Osteoblast (primary cell): Measurements from ENCODE around the gene SLK. TPM values are rescaled to one million over a fixed set of nuclear protein-coding genes. Genes with fewer than 3 reads are reported as not detected.

ENCODE experiments used
- DNase-seq: peaks from one replicate; pipeline ENCODE4 v3.0.0; 2011; ENCODE audit warnings: low spot score, mixed read lengths; ENCODE audit not compliant: insufficient read length; ENCODE audit errors: missing footprints
- H2AFZ ChIP-seq: 2 replicates; pipeline ENCODE4 v1.6.0; 2011; ENCODE audit warnings: mild to moderate bottlenecking, low read length
- H3K27ac ChIP-seq: 2 replicates; pipeline ENCODE4 v1.5.1; 2011; ENCODE audit warnings: mild to moderate bottlenecking, low read depth, low read length, moderate library complexity
- H3K27me3 ChIP-seq: 2 replicates; pipeline ENCODE4 v1.6.0; 2012; ENCODE audit warnings: mild to moderate bottlenecking, control low read depth, inconsistent platforms, low read length, moderate library complexity; ENCODE audit not compliant: insufficient read depth
- H3K36me3 ChIP-seq: 2 replicates; pipeline ENCODE4 v1.5.1; 2011; ENCODE audit warnings: mild to moderate bottlenecking, low read length, control low read depth, moderate library complexity; ENCODE audit not compliant: insufficient read depth
- H3K4me1 ChIP-seq: 2 replicates; pipeline ENCODE4 v1.5.1; 2011; ENCODE audit warnings: mild to moderate bottlenecking, low read length, control low read depth, moderate library complexity; ENCODE audit not compliant: insufficient read depth
- H3K4me2 ChIP-seq: 2 replicates; pipeline ENCODE4 v1.6.0; 2011; ENCODE audit warnings: mild to moderate bottlenecking, low read length; ENCODE audit not compliant: insufficient read depth
- H3K4me3 ChIP-seq: fragments of 200-600 bp; sonication (generic); 3 replicates; pipeline ENCODE4 v1.5.1; 2012; ENCODE audit warnings: mild to moderate bottlenecking, low read length, inconsistent platforms; ENCODE audit not compliant: insufficient read depth
- H3K79me2 ChIP-seq: 2 replicates; pipeline ENCODE4 v1.6.0; 2012; ENCODE audit warnings: mild to moderate bottlenecking, low read length, control low read depth, inconsistent platforms; ENCODE audit not compliant: insufficient read depth
- H3K9me3 ChIP-seq: 2 replicates; pipeline ENCODE4 v1.5.1; 2011; ENCODE audit warnings: low read depth, low read length, control low read depth
- H4K20me1 ChIP-seq: 2 replicates; pipeline ENCODE4 v1.6.0; 2012; ENCODE audit warnings: mild to moderate bottlenecking, low read length, control low read depth; ENCODE audit not compliant: insufficient read depth
- total RNA-seq: library from RNA; depleted of rRNA; stranded (reverse); fragments of >200 nt; gene quantifications from 2 replicates; pipeline ENCODE4 v1.2.3, GENCODE V29; 2012
- TF ChIP-seq, protein P1 (sequence below): IDR thresholded peaks from 2 replicates; pipeline ENCODE4 v1.5.1; 2011; ENCODE audit warnings: mild to moderate bottlenecking, low read depth, low read length, moderate library complexity; ENCODE audit errors: extremely low read depth

Gene SLK
- total RNA-seq, 1 donor: 48.1 TPM

DNA sequence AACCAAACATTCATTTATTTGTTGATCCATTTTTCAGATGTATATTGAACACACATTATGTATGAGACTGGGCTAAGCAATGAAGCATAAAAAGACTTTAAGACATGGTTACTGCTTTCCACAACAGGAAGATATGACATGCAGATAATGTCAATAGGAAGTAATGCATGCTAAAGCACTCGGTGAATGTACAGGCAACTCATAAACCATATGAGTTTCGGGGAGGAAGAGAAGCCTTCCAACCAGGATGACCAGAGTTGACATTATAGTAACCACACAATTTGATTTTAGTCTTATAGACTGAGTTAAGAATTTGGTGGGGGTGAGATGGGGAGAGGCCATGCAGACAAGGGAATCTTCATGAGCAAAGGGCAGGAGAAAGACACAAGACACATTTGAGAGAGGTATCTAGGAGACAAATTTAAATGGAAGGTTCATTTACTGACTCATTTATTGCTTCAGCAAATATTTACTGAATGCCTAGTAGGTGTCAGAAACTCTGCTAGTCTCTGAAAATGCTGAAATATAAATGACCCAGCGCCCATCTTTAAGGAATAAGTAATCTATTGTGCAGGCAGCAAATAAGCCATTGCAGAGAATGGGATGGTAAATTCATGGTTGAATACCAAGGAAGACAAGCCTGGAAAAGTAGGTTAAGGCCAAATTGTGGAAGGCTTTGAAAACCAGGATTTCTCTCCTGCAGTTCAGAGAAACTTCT, 19.0 kb upstream of the SLK start:
- Histone ChIP-seq H3K36me3 (no peaks in the 10 kb centered on the region), H2AFZ (no peak overlapping the region), H3K4me2 (no peak overlapping the region), H3K79me2 (no peaks in the 10 kb centered on the region), H3K4me1 (no peaks in the 10 kb centered on the region), H3K9me3 (no peaks in the 10 kb centered on the region), H3K4me3 (no peak overlapping the region), H4K20me1 (no peaks in the 10 kb centered on the region), H3K27ac (no peak overlapping the region), H3K27me3 (no peaks in the 10 kb centered on the region)
- TF ChIP-seq, protein P1, sequence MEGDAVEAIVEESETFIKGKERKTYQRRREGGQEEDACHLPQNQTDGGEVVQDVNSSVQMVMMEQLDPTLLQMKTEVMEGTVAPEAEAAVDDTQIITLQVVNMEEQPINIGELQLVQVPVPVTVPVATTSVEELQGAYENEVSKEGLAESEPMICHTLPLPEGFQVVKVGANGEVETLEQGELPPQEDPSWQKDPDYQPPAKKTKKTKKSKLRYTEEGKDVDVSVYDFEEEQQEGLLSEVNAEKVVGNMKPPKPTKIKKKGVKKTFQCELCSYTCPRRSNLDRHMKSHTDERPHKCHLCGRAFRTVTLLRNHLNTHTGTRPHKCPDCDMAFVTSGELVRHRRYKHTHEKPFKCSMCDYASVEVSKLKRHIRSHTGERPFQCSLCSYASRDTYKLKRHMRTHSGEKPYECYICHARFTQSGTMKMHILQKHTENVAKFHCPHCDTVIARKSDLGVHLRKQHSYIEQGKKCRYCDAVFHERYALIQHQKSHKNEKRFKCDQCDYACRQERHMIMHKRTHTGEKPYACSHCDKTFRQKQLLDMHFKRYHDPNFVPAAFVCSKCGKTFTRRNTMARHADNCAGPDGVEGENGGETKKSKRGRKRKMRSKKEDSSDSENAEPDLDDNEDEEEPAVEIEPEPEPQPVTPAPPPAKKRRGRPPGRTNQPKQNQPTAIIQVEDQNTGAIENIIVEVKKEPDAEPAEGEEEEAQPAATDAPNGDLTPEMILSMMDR: no peak
- no peak for DNase-seq

DNA sequence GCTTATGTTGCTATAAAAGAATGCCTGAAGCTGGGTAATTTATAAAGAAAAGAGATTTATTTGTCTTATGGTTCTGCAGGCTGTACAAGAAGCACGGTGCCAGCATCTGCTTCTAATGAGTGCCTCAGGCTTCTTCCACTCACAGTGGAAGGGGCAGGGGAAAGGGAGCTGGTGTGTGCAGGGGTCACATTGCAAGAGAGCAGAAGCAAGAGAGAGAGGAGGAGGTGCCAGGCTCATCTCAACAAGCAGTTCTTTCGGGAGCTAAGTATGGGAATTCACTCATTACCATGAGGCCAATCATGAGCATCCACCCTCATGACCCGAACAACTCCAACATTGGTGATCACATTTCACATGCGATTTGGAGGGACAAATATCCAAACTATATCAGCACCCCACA, 17.2 kb upstream of the SLK start:
- Histone ChIP-seq H3K27me3 (no peaks in the 10 kb centered on the region), H4K20me1 (no peaks in the 10 kb centered on the region), H3K79me2 (no peaks in the 10 kb centered on the region), H3K27ac (no peak overlapping the region), H3K9me3 (no peaks in the 10 kb centered on the region), H3K4me1 (no peaks in the 10 kb centered on the region), H2AFZ (no peak overlapping the region), H3K4me3 (no peak overlapping the region), H3K4me2 (no peak overlapping the region), H3K36me3 (no peaks in the 10 kb centered on the region)
- no peak for DNase-seq
- TF ChIP-seq, protein P1: no peak

DNA sequence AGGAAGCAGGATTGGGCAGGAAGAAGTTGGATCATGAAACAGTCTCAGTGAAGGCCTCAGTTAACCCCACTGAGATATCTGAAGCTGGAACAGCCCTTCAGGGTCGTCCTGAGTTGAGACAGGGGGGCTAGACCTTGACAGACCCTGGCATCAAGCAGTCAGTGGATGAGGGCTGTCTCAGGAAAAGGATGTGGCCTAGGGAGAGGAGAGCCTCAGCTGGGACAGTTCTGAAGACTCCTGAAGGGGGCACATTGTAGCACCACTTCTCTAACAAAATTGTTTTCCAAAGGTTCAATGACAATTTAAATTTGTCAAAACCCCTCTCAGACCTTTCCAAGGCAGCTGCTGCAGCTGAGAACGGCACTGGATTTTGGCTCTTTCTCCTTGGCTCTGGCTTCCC, 15.8 kb upstream of the SLK start:
- Histone ChIP-seq H3K27ac (no peak overlapping the region), H3K79me2 (no peaks in the 10 kb centered on the region), H3K9me3 (no peaks in the 10 kb centered on the region), H4K20me1 (no peaks in the 10 kb centered on the region), H2AFZ (no peak overlapping the region), H3K4me1 (no peaks in the 10 kb centered on the region), H3K27me3 (no peaks in the 10 kb centered on the region), H3K36me3 (no peaks in the 10 kb centered on the region), H3K4me3 (no peak overlapping the region), H3K4me2 (no peak overlapping the region)
- TF ChIP-seq, protein P1: no peak
- no peak for DNase-seq

DNA sequence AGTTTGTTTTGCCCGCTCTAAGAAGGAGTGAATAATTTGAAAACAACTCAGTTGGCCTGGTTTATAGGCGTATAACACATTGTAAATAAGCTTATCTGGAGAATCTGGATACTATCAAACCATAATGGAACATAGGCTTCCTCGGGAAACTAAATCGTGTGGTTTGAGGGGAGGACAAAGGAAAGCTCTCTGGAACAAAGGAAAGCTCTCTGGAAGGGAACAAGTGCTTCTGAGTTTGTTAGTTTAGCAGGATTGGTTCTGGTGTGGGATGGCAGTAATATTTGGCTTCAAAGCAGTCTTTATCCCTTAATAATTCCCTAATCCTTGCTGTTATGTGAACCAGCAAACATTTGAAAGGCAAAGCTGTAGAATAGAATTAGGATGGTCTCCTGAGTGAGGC, 15.0 kb upstream of the SLK start:
- H3K4me3 ChIP-seq: no peak overlapping the region
- no peak overlapping the region for H3K4me2 ChIP-seq
- DNase-seq: no peak
- no peaks in the 10 kb centered on the region for H3K27me3 ChIP-seq
- H4K20me1 ChIP-seq: no peaks in the 10 kb centered on the region
- no peaks in the 10 kb centered on the region for H3K9me3 ChIP-seq
- H3K36me3 ChIP-seq: no peaks in the 10 kb centered on the region
- no peaks in the 10 kb centered on the region for H3K79me2 ChIP-seq
- H3K27ac ChIP-seq: no peak overlapping the region
- H2AFZ ChIP-seq: no peak overlapping the region
- TF ChIP-seq, protein P1: no peak
- H3K4me1 ChIP-seq: no peaks in the 10 kb centered on the region
